ENCODE measurements around the gene UVRAG. TPM values are rescaled to one million over a fixed set of nuclear protein-coding genes. Genes with fewer than 3 reads are reported as not detected.

Gene UVRAG
- total RNA-seq, 1 experiment from 2014 or later: 9.2 TPM

GRCh38 chr11:76131142-76131541 lies 316.1 kb downstream of the UVRAG start:
- no peak for DNase-seq (ENCODE audit: extremely low read depth, low read depth)

- DNase-seq (ENCODE audit: extremely low read depth, low read depth): no peak
These were observed 316.9 kb downstream of the UVRAG start for GRCh38 chr11:76131671-76132631.

- no peak for DNase-seq (ENCODE audit: extremely low read depth, low read depth)
These were observed 319.2 kb downstream of the UVRAG start for GRCh38 chr11:76134239-76134638.

GRCh38 chr11:76135491-76135890 lies 320.5 kb downstream of the UVRAG start:
- no peak for DNase-seq (ENCODE audit: extremely low read depth, low read depth)

- DNase-seq (ENCODE audit: extremely low read depth, low read depth): no peak
These were observed 324.3 kb downstream of the UVRAG start for GRCh38 chr11:76139314-76139713.

- DNase-seq (ENCODE audit: extremely low read depth, low read depth): no peak
These were observed 326.0 kb downstream of the UVRAG start for GRCh38 chr11:76140912-76141574.

- no peak for DNase-seq (ENCODE audit: extremely low read depth, low read depth)
These were observed 327.0 kb downstream of the UVRAG start for GRCh38 chr11:76141901-76142588.

- DNase-seq (ENCODE audit: extremely low read depth, low read depth): no peak
These were observed 328.3 kb downstream of the UVRAG start for GRCh38 chr11:76143274-76143673.

GRCh38 chr11:76147106-76147740 lies 332.2 kb downstream of the UVRAG start:
- no peak for DNase-seq (ENCODE audit: extremely low read depth, low read depth)

GRCh38 chr11:76148231-76148630 lies 333.2 kb downstream of the UVRAG start:
- DNase-seq (ENCODE audit: extremely low read depth, low read depth): no peak

- DNase-seq (ENCODE audit: extremely low read depth, low read depth): no peak
These were observed 334.1 kb downstream of the UVRAG start for GRCh38 chr11:76148941-76149613.

GRCh38 chr11:76149713-76150112 lies 334.7 kb downstream of the UVRAG start:
- DNase-seq (ENCODE audit: extremely low read depth, low read depth): no peak

- no peak for DNase-seq (ENCODE audit: extremely low read depth, low read depth)
These were observed 335.1 kb downstream of the UVRAG start for GRCh38 chr11:76150141-76150540.

- DNase-seq (ENCODE audit: extremely low read depth, low read depth): no peak
These were observed 336.6 kb downstream of the UVRAG start for GRCh38 chr11:76151556-76152085.

- peak; percentile 67 for DNase-seq (ENCODE audit: extremely low read depth, low read depth)
These were observed 337.2 kb downstream of the UVRAG start for GRCh38 chr11:76152086-76152681.

GRCh38 chr11:76152741-76153570 lies 337.9 kb downstream of the UVRAG start:
- no peak for DNase-seq (ENCODE audit: extremely low read depth, low read depth)

- DNase-seq (ENCODE audit: extremely low read depth, low read depth): no peak
These were observed 338.5 kb downstream of the UVRAG start for GRCh38 chr11:76153571-76153923.

- no peak for DNase-seq (ENCODE audit: extremely low read depth, low read depth)
These were observed 340.7 kb downstream of the UVRAG start for GRCh38 chr11:76155500-76156227.
